Mesothelial cell of epicardium (in vitro differentiated cells): Measurements from ENCODE around the gene CEP70. TPM values are rescaled to one million over a fixed set of nuclear protein-coding genes. Genes with fewer than 3 reads are reported as not detected.

Experiments used
- DNase-seq, 2 experiments: peaks; one replicate each; pipeline ENCODE4 v3.0.0; 2021; ENCODE audit warnings: low spot score in 2 of 2; ENCODE audit not compliant: unreplicated experiment in 2 of 2
- H3K27ac Mint-ChIP-seq: 2 replicates; pipeline ENCODE4 v1.8.0; 2021; ENCODE audit warnings: mixed read lengths
- H3K27me3 Mint-ChIP-seq: 2 replicates; pipeline ENCODE4 v1.8.0; 2021; ENCODE audit warnings: low read depth, mixed read lengths
- H3K36me3 Mint-ChIP-seq: 2 replicates; pipeline ENCODE4 v1.8.0; 2021; ENCODE audit warnings: mixed read lengths
- H3K4me1 Mint-ChIP-seq: 2 replicates; pipeline ENCODE4 v1.8.0; 2021; ENCODE audit warnings: mixed read lengths
- H3K4me3 Mint-ChIP-seq: 2 replicates; pipeline ENCODE4 v1.8.0; 2021; ENCODE audit warnings: mild to moderate bottlenecking, moderate library complexity, mixed read lengths
- H3K9me3 Mint-ChIP-seq: 2 replicates; pipeline ENCODE4 v1.8.0; 2021; ENCODE audit warnings: mixed read lengths
- CTCF ChIP-seq: fragments of 200-600 bp; sonication (generic); IDR thresholded peaks from one replicate; pipeline ENCODE4 v1.5.0; 2021; ENCODE audit warnings: antibody characterized with exemption; ENCODE audit not compliant: unreplicated experiment
- total RNA-seq: library from RNA; stranded (reverse); gene quantifications from 3 replicates; pipeline ENCODE4 v1.2.1, GENCODE V29; 2021

CEP70 gene, protein sequence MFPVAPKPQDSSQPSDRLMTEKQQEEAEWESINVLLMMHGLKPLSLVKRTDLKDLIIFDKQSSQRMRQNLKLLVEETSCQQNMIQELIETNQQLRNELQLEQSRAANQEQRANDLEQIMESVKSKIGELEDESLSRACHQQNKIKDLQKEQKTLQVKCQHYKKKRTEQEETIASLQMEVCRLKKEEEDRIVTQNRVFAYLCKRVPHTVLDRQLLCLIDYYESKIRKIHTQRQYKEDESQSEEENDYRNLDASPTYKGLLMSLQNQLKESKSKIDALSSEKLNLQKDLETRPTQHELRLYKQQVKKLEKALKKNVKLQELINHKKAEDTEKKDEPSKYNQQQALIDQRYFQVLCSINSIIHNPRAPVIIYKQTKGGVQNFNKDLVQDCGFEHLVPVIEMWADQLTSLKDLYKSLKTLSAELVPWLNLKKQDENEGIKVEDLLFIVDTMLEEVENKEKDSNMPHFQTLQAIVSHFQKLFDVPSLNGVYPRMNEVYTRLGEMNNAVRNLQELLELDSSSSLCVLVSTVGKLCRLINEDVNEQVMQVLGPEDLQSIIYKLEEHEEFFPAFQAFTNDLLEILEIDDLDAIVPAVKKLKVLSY
- 51.5 to 54.8 TPM (median 51.6 TPM) in 3 replicates for total RNA-seq

- Mint-ChIP-seq H3K27me3 (no peaks in the 10 kb centered on the region), H3K9me3 (peaks cover 6% of the 10 kb centered on the region), H3K4me1 (peaks cover 21% of the 10 kb centered on the region), H3K36me3 (no peaks in the 10 kb centered on the region), H3K4me3 (peak within 1 kb of the TSS; percentile 79), H3K27ac (peak within 1 kb of the TSS; percentile 98)
- TF ChIP-seq CTCF, result peak; percentile 90
- DNase-seq, result peak; percentile 86 to 91
Measured at GRCh38 chr3:138594150-138594934, at the start of gene CEP70. Gene CEP70, minus strand, starts transcription at chr3:138594260. Its CDS starts 21,333 bp downstream, at chr3:138572927.

DNA sequence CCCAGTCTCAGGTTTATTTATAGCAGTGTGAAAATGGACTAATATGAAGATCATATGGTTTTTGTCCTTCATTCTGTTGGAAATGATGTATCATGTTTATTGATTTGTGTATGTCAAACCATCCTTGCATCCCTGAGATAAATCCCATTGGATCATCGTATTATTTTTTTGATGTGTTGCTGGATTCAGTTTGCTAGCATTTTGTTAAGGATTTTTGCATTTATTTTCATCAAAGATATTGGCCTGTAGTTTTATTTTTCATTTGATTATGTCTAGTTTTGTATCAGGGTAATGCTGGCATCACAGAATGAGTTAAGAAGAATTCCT, 48.8 kb upstream of the CEP70 start:
- Mint-ChIP-seq H3K9me3 (peaks cover 61% of the 10 kb centered on the region), H3K36me3 (peaks cover 47% of the 10 kb centered on the region), H3K27me3 (no peaks in the 10 kb centered on the region), H3K27ac (no peak overlapping the region), H3K4me3 (no peak overlapping the region), H3K4me1 (no peaks in the 10 kb centered on the region)
- DNase-seq, result no peak
- no peak for TF ChIP-seq CTCF

DNA sequence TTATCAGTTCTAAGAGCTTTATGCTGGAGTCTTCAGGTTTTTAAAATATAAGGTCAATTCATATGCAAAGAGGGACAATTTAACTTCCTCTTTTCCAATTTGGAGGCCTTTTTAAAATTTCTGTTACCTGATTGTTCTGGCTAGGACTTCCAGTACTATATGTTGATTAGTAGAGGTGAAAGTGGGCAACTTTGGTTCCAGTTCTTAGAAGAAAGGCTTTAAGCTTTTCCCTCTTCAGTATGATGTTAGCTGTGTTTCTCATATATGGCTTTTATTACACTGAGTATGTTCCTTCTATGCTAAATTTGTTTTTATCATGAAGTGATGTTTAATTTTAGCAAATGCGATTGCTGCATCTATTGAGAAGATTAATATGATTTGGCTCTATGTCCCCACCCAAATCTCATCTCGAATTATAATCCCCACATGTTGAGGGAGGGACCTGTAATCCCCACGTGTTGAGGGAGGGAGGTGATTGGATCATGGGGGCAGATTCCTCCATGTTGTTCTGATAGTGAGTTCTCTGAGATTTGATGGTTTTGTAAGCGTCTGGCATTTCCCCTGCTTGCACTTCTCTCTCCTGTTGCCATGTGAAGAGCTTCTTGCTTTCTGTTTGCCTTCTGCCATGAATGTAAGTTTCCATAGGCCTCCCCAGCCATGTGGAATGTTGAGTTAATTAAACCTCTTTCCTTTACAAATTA, 48.3 kb upstream of the CEP70 start:
- peaks cover 44% of the 10 kb centered on the region for H3K36me3 Mint-ChIP-seq
- H3K4me1 Mint-ChIP-seq, result no peaks in the 10 kb centered on the region
- DNase-seq, result no peak
- H3K27me3 Mint-ChIP-seq, result no peaks in the 10 kb centered on the region
- H3K27ac Mint-ChIP-seq, result no peak overlapping the region
- TF ChIP-seq CTCF, result no peak
- no peak overlapping the region for H3K4me3 Mint-ChIP-seq
- peaks cover 61% of the 10 kb centered on the region for H3K9me3 Mint-ChIP-seq

GRCh38 chr3:138640537-138640936, 46.5 kb upstream of the CEP70 start:
- Mint-ChIP-seq H3K36me3 (peaks cover 38% of the 10 kb centered on the region), H3K4me1 (no peaks in the 10 kb centered on the region), H3K4me3 (no peak overlapping the region), H3K27me3 (no peaks in the 10 kb centered on the region), H3K9me3 (peaks cover 54% of the 10 kb centered on the region), H3K27ac (no peak overlapping the region)
- TF ChIP-seq CTCF, result no peak
- no peak for DNase-seq

- no peaks in the 10 kb centered on the region for H3K27me3 Mint-ChIP-seq
- H3K27ac Mint-ChIP-seq, result no peak overlapping the region
- no peak overlapping the region for H3K4me3 Mint-ChIP-seq
- TF ChIP-seq CTCF, result no peak
- no peaks in the 10 kb centered on the region for H3K4me1 Mint-ChIP-seq
- H3K9me3 Mint-ChIP-seq, result peaks cover 41% of the 10 kb centered on the region
- H3K36me3 Mint-ChIP-seq, result peaks cover 26% of the 10 kb centered on the region
- no peak for DNase-seq
Measured at GRCh38 chr3:138638641-138639040, 44.6 kb upstream of the CEP70 start.
